ENCODE data around the gene COL11A2. TPM values are rescaled to one million over a fixed set of nuclear protein-coding genes. Genes with fewer than 3 reads are reported as not detected.
"Not testable (repeated sequence)": the region's sequence is repeated elsewhere in the genome, so short reads cannot be mapped to it uniquely, and the experiment has no call there.

COL11A2 gene
- total and polyA plus RNA-seq, 2 experiments from 2014 or later = 1.6 to 2.7 TPM

- H3K36me3 Mint-ChIP-seq (ENCODE audit: low read depth); H3K9me2 ChIP-seq (ENCODE audit: insufficient read depth); H3F3A ChIP-seq (replicated peaks; ENCODE audit: low read depth); DNase-seq (ENCODE audit: low spot score); H3K27me3 Mint-ChIP-seq (ENCODE audit: insufficient read depth, low read depth, poor library complexity); H3K36me3 ChIP-seq (ENCODE audit: insufficient read depth); H2AFZ ChIP-seq; H3K9me3 Mint-ChIP-seq; H3K27ac ChIP-seq (ENCODE audit: low read depth); H4K20me1 ChIP-seq (replicated peaks; ENCODE audit: insufficient read depth); H3K79me2 ChIP-seq (replicated peaks; ENCODE audit: insufficient read depth); H3K27me3 ChIP-seq (ENCODE audit: insufficient read depth): not testable (repeated sequence)
- H3K4me3 ChIP-seq = peak overlapping the region; percentile 30
- peak; percentile 57; the same call in 2 of the 3 replicates for ATAC-seq
- H3K4me1 ChIP-seq (ENCODE audit: insufficient read depth) = peaks cover 20% of the 10 kb centered on the region
- H3K27ac Mint-ChIP-seq = peak overlapping the region; percentile 68
- H3K4me3 Mint-ChIP-seq = peak overlapping the region; percentile 42
- peaks cover 15% of the 10 kb centered on the region for H3K4me1 Mint-ChIP-seq
- peak overlapping the region; percentile 33 for H3K4me2 ChIP-seq
Observed at GRCh38 chr6:33226503-33227120, 34.3 kb upstream of the COL11A2 start.

GRCh38 chr6:33217681-33218080 is 25.4 kb upstream of the COL11A2 start:
- ATAC-seq (peak; percentile 12), DNase-seq (ENCODE audit: low spot score) (peak; percentile 44)
- peaks cover 89% of the 10 kb centered on the region for H3K27me3 ChIP-seq (ENCODE audit: insufficient read depth)
- no peak for TF ChIP-seq ZNF462 (CRISPR knock-in tag; IDR thresholded peaks at IDR 0.05)
- TF ChIP-seq STAT1 (IDR thresholded peaks at IDR 0.05; ENCODE audit: unreplicated experiment) = no peak
- TF ChIP-seq CREB1 (CRISPR knock-in tag; IDR thresholded peaks at IDR 0.05; ENCODE audit: low read depth) = no peak
- no peak overlapping the region; the same call in 2 of the 3 replicates for H3K4me3 Mint-ChIP-seq
- H3K27me3 Mint-ChIP-seq (ENCODE audit: insufficient read depth, low read depth, poor library complexity) = peaks cover 66% of the 10 kb centered on the region
- no peaks in the 10 kb centered on the region for H3K36me3 ChIP-seq (ENCODE audit: insufficient read depth)
- H3F3A ChIP-seq (replicated peaks; ENCODE audit: low read depth) = no peaks in the 10 kb centered on the region; the same call in 1 of the 2 replicates
- H3K79me2 ChIP-seq (replicated peaks; ENCODE audit: insufficient read depth) = no peaks in the 10 kb centered on the region
- peaks cover 17% of the 10 kb centered on the region for H3K4me1 ChIP-seq (ENCODE audit: insufficient read depth)
- no peak overlapping the region for H3K27ac Mint-ChIP-seq
- H3K4me1 Mint-ChIP-seq = peaks cover 18% of the 10 kb centered on the region
- peaks cover 3% of the 10 kb centered on the region; the same call in 1 of the 3 replicates for H3K9me3 Mint-ChIP-seq
- peaks cover 3% of the 10 kb centered on the region for H4K20me1 ChIP-seq (replicated peaks; ENCODE audit: insufficient read depth)
- no peaks in the 10 kb centered on the region; the same call in 2 of the 3 replicates for H3K36me3 Mint-ChIP-seq (ENCODE audit: low read depth)
- H3K4me3 ChIP-seq = no peak overlapping the region
- H2AFZ ChIP-seq = no peak overlapping the region
- no peak overlapping the region for H3K4me2 ChIP-seq
- no peaks in the 10 kb centered on the region for H3K9me2 ChIP-seq (ENCODE audit: insufficient read depth)
- no peak overlapping the region for H3K27ac ChIP-seq (ENCODE audit: low read depth)

Measured in GM23338 (cell line).